ENCODE data around the gene MT2A. TPM values are rescaled to one million over a fixed set of nuclear protein-coding genes. Genes with fewer than 3 reads are reported as not detected.

The MT2A gene
- total and polyA plus RNA-seq, 10 of the 15 experiments (the other 5 are each of a cell fraction or from before 2014, with no cell fraction given): 7.3 to 271 (median 53.5) TPM

GRCh38 chr16:56569971-56570370 is 38.4 kb upstream of the MT2A start (continued):
- TF ChIP-seq GATAD2B (conservative IDR thresholded peaks at IDR 0.05; ENCODE audit: low read depth): no peak

GRCh38 chr16:56571525-56571924 is 36.9 kb upstream of the MT2A start:
- no peak overlapping the region for H2AFZ ChIP-seq (ENCODE audit: control insufficient read depth, low read depth, low read length)
- H3K4me1 ChIP-seq (ENCODE audit: control insufficient read depth, insufficient read depth, low read length): no peaks in the 10 kb centered on the region
- in situ Hi-C loops (cut with MboI): no loop called here
- no TSS peak for BruUV-seq (replicated peaks)
- no peak for FAIRE-seq
- no peak for ATAC-seq
- no peak overlapping the region for H3K27ac ChIP-seq (ENCODE audit: control insufficient read depth, insufficient read depth)
- intact Hi-C loops (cut with micrococcal nuclease; ENCODE audit: unreplicated experiment): no loop called here
- DNase-seq (ENCODE audit: low read depth, low spot score): no peak
- H3K9ac ChIP-seq (ENCODE audit: control insufficient read depth, insufficient read depth, low read length): no peak overlapping the region
- H4K20me1 ChIP-seq (ENCODE audit: control insufficient read depth, insufficient read depth): no peaks in the 10 kb centered on the region
- 59% methylated on average over 11 of the region's 11 CpGs for WGBS (ENCODE audit: insufficient coverage, insufficient replicate concordance, low lambda C conversion rate, missing lambda C conversion rate)
- ChIA-PET CTCF (interaction anchor here (1.0 kb wide), 1 partner anchor 130 kb away, joined by 3 read pairs; no protein-coding TSS in a partner anchor), POLR2A (no interaction called here), RAD21 (ENCODE audit: unreplicated experiment) (no interaction called here), SMC1A (ENCODE audit: uncharacterized antibody, unreplicated experiment) (interaction anchor here (1.0 to 3.0 kb wide), 2 partner anchors 13 to 130 kb away, joined by 3 to 15 read pairs; no protein-coding TSS in a partner anchor)
- H3K9me3 ChIP-seq (replicated peaks; ENCODE audit: control insufficient read depth, insufficient read depth, low read length): no peaks in the 10 kb centered on the region
- H3K36me3 ChIP-seq (ENCODE audit: control insufficient read depth in 2 of 2, insufficient read depth in 2 of 2, low read length in 1 of 2): no peaks in the 10 kb centered on the region
- H3K4me2 ChIP-seq (ENCODE audit: control insufficient read depth, insufficient read depth): no peak overlapping the region
- peaks cover 0 to 3% of the 10 kb centered on the region in 2 experiments; a peak in 1 of 4 replicates for H3K27me3 ChIP-seq (replicated peaks in 1 of 2; ENCODE audit: control insufficient read depth in 2 of 2, insufficient read depth in 2 of 2, low read length in 1 of 2)
- H3K4me3 ChIP-seq: no peak overlapping the region
- no peak for TF ChIP-seq E4F1 (IDR thresholded peaks at IDR 0.05; ENCODE audit: borderline replicate concordance, partially characterized antibody)
- TF ChIP-seq NBN (IDR thresholded peaks at IDR 0.05): no peak
- no peak for TF ChIP-seq RBBP5 (conservative IDR thresholded peaks at IDR 0.05)
- TF ChIP-seq SMAD5 (IDR thresholded peaks at IDR 0.05; ENCODE audit: low read depth): no peak
- no peak for TF ChIP-seq MLLT1 (IDR thresholded peaks at IDR 0.05)
- no peaks in the 10 kb centered on the region for H3K79me2 ChIP-seq (ENCODE audit: control insufficient read depth, insufficient read depth, low read length)

All from GM12878 (cell line).